Measurements from ENCODE around the gene PHF20.
"Not testable (repeated sequence)": the region's sequence is repeated elsewhere in the genome, so short reads cannot be mapped to it uniquely, and the experiment has no call there.

Gene PHF20

DNA sequence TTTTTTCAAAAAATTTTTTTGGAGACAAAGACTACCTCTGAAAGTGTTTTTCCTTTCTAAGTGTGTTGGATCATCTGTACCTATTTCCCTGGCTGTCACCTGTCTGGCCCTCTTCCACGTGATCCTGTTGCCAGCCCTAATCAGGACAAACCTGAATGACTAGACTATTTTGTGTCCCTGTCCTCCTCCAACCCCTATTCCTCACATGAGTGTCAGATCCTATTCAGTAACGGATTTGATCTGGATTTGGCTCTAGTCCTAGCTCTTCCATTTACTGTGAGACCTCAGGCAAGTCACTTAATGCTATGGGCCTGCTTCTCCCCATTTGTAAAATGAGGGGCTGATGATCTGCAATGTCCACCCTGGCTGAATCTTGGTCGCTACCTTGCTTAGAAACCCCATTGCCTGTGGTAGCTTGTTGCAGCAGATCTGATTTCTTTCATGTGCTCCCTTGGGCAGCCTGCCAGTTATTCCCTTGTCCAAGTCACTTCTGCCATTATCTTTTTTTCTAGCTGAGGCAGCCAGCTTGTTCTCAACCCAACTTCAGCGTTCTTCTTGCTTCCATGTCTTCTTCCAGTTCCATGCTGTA is 4.8 kb downstream of the PHF20 start:
- no peak for DNase-seq (ENCODE audit: low read depth)

DNA sequence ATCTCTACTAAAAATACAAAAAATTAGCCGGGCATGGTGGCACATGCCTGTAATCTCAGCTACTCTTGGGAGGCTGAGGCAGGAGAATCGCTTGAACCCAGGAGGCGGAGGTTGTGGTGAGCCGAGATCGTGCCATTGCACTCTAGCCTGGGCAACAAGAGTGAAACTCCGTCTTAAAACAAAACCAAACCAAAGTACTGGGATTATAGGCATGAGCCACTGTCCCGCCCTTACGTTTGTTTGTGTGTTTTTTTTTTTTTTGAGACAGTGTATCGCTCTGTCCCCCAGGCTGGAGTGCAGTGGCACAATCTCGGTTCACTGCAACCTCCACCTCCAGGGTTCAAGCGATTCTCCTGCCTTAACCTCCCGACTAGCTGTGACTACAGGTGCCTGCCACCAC is 12.0 kb downstream of the PHF20 start:
- DNase-seq (ENCODE audit: low read depth): not testable (repeated sequence)

DNA sequence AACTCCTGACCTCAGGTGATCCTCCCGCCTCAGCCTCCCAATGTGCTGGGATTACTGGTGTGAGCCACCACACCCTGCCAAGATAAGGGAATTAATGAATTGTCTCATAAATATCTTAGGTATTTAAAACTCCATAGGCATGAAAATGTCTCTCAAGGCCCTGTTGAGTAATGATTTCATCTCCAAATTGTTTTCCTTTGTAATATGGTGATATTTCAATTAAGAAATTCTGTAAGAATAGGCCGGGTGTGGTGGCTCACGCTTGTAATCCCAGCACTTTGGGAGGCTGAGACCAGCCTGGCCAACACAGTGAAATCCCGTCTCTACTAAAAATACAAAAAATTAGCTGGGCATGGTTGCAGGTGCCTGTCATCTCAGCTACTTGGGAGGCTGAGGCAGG is 13.7 kb downstream of the PHF20 start:
- not testable (repeated sequence) for DNase-seq (ENCODE audit: low read depth)

DNA sequence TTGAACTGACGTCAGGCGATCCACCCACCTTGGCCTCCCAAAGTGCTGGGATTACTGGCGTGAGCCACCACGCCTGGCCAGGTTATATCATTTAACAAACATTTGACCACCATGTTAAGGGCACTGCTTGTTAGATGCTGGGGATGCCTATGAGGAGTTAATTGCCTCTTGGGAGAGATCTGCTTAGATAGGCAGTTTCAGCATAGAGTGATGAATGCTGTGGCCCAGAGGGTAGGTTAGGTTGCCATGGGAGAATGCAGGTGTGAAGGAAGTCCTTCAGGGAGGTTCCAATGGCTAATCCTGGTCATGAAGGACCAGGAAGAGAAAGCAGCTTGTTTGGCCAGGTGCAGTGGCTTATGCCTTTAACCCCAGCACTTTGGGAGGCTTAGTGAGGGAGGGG is 17.0 kb downstream of the PHF20 start:
- no peak for DNase-seq (ENCODE audit: low read depth)

DNA sequence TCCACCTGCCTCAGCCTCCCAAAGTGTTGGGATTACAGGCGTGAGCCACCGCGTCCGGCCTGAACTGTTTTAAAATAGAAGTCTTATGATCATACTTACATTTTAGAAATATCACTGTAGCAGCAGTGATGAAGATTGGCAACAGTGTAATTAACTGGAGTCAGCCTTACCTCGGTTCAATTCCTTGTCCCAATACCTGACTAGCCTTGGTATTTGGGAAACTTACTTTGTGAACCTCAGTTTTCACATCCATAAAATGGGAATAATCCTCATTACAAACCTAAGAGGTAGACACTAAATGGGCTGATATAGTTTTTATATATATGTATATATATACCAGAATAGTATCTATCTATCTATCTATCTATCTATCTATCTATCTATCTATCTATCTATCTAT is 19.3 kb downstream of the PHF20 start:
- DNase-seq (ENCODE audit: low read depth): no peak

DNA sequence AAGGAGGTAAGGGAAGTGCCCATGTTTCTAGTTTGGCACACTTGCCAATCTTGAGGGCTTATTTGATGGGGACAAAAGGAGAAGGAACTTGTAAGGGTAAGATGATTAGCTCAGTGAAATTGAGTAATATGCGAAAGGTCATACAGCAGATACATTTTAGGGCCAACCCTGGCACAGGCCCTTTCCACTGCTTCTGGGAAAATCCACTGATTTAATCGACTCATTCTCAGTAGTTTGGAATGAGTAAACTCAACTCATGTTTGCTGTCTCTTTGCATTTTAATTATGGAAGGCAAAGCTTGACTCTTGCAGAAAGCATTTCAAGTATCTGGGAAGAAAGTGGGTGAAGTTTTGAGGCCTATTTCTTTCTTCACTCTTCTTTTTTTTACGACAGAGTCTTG is 20.0 kb downstream of the PHF20 start:
- no peak for DNase-seq (ENCODE audit: low read depth)

DNA sequence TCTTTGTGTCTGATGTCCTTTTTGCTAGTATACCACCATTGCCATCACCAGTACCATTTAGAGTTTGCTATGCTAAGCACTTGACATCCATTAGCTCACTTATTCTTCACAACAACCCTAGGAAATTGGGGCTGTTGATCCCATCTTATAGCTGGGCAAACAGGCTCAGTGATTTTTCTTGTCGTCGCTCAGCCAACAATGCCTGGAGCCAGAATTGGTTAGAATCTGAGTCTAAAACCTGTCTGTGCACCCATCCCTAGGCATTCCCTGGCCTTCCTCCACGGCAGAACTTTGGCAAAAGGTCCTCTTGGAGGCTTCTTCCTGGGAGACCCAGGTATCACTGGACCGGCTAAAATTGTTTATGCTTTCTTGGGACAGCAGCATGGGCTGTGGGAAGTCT is 20.9 kb downstream of the PHF20 start:
- no peak for DNase-seq (ENCODE audit: low read depth)

DNA sequence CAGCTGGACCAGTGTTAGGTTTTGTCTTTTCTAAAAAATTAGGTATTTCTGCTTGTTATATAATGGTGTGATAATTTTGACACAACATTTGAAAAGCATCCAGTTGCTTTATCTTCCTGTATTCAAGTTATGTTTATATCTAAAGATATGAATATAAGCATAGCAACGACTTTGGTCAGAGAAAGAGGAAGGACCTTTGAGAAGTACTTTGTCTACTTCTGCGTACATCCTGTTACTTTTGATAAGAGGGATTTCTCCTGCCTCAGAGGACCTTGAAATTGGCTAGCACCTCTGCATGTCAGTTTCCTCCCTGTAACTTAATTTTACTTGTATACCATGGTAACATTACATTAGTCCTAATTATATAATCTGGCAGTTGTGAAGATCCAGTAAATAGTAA is 24.8 kb downstream of the PHF20 start:
- DNase-seq (ENCODE audit: low read depth): no peak

DNA sequence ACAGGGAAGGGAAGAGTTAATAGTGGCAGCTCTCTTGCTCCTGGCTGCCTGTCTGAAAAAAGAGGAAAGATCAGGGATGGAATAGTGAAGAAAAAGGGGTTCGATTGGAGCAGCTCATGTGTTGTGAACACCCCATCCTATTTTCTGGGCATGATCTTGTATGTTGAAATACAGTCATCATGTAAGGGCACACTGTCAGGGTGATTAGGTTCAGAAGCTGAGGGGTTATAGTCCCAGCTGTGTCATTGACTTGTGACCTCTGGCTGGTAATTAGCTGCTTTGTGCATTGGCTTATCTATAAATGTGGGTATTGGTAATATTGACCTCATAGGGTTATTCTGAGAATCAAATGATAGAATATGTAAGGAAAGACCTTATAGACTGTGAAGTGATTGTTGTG is 30.1 kb downstream of the PHF20 start:
- DNase-seq (ENCODE audit: low read depth): no peak

DNA sequence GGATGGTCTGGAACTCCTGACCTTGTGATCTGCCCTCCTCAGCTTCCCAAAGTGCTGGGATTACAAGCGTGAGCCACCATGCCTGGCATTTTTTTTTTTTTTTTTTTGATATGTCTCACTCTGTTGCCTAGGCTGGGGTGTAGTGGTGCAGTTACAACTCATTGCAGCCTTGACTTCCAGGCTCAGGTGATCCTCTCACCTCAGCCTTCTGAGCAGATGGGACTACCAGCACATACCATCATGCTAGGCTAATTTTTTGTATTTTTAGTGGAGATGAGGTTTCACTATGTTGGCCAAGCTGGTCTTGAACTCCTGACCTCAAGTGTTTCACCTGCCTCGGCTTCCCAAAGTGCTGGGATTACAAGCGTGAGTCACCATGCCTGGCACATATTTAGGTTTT is 34.3 kb downstream of the PHF20 start:
- DNase-seq (ENCODE audit: low read depth): no peak

DNA sequence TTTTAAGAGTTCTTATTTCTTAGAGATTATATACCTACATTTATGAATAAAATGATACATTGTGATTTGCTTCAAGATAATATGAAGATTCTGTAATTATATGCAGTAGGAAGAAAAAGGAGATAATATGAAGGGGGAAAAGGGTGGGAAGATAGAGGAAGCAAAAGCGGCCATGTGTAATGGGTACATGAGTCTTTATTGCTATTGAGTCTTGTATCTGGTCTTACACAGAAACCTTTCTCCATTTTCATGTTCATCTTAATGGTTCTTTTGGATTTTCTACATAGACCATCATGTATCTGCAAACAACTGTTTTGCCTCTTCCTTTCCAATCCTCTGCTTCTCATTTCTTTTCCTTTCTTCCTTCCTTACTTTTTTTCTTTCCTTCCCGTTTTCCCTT is 36.1 kb downstream of the PHF20 start:
- DNase-seq (ENCODE audit: low read depth): no peak

DNA sequence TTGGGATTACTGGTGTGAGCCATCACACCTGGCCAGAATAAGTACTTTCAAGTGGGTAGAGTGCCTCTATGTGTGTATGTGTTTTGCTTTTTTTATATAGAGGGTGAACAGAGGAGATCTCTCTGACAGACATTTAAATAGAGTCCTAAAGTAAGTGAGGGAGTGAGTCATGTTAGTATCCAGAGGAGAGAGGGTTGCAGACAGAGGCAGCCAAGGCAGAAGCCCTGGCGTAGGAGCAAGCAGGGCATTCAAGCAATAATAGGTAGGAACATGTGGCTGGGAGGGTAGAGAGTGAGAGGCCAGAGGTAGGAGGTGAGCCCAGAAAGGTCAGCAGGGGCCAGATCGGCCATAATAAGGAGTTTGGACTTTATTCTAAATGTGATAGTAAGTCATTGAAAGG is 48.9 kb downstream of the PHF20 start:
- no peak for DNase-seq (ENCODE audit: low read depth)

DNA sequence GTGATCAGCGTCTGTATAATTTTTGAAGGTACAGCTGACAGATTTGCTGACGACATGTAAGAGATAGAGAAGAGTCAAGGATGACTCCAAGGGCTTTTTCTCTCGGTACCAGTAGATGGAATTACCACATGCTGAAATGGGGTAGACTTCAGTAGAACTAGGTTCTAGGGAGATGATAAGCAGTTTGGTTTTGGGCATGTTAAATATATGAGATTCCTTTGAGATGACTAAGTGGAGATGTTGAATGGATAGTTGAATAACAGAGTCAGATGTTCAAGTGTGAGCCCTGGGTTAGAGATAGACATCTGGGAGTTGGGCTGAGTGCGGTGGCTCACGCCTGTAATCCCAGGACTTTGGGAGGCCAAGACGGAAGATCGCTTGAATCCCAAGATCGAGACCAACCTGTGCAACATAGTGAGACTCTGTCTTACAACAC is 50.0 kb downstream of the PHF20 start:
- no peak for DNase-seq (ENCODE audit: low read depth)

DNA sequence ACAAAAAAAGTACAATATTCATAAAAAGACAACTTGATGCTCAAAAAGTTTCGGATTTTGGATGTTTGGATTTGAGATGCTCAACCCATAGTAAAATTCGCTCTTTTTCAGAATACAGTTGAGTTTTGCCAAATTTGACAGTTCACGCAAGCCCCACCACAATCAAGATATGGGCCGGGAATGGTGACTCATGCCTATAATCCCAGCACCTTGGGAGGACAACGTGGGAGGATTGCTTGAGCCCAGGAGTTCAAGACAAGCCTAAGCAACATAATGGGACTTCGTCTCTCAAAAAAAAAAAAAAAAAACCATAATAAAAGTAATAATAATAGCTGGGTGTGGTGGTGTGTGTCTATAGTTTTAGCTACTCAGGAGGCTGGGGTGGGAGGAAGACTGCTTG is 51.3 kb downstream of the PHF20 start:
- no peak for DNase-seq (ENCODE audit: low read depth)

DNA sequence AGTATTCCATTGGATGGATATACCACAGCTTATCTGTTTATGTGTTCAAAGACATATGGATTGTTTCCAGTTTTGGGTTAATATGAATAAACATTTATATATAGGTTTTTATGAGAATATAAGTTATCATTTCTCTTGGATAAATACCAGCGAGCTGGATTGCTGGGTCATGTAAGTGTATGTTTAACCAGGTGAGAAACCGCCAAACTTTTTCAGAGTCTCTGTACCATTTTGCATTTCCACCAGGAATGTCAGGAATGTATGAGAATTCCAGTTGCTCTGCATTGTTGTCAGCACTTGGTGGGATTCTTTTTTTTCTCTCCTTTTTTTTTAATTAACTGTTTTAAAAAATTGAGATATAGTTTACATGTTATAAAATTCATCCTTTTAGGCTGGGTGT is 52.1 kb downstream of the PHF20 start:
- no peak for DNase-seq (ENCODE audit: low read depth)

DNA sequence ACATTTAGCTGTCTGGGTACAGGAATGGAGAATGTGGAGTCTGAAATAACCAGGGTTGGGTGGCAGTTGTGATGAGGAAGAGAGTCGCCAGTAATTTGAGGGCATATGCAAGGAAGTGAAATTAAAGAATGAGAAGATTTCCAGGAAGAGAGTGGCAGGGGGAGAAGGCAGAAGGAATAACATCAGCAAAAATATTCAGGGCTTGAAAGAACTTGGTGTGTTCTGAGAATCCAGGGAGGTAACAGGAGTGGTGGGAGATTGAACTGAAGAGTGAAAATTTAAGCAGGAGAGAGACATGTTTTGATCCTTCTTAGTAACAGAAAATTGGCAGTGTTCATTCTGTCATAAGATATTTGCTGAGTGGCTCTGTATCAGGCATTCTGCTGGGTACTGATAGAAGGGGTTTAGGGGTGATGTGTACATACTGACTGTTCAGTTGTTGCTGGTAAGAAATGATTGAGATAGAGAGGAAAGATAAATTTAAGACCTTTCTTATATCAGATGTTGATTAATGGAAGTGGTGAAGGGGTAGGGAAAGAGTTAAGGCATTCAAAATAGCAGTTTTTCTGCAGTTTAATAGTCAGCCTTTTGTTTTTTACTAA is 54.7 kb downstream of the PHF20 start:
- DNase-seq (ENCODE audit: low read depth): no peak

DNA sequence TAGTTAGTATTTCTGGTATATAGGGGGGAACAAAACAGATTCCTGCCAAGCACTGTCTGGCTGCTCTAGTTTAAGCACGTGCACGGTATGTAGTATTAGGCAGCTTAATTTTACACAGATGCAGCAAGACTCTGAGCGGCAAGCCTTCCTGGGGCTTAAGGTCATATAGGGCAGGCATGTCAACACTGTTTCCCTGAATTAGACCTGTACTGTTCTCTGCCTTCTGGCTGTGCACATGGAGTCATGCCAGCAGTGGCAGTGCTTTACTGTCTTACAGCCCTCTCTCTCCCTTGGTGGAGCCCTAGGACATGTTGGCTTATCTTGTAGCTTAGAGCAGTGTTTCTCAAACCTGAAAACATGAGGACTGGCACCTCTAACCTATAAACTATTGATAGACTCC is 56.6 kb downstream of the PHF20 start:
- DNase-seq (ENCODE audit: low read depth): no peak

DNA sequence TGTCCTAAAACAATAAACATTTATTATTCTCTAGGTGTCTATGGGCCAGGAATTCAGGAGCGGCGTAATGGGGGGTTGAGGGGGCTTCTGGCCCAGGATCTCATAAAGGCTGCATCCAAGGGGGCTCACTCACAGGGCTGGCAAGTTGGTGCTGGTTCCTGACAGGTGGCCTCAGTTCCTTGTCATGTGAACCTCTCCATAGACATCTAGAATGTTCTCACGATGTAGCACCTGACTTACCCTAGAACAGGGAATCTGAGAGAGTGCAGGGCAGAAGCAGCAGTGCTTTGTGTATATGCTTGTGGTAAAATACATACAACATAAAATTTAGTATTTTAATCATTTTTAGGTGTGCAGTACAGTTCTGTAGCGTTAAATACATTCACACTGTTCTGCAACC is 57.1 kb downstream of the PHF20 start:
- DNase-seq (ENCODE audit: low read depth): no peak

DNA sequence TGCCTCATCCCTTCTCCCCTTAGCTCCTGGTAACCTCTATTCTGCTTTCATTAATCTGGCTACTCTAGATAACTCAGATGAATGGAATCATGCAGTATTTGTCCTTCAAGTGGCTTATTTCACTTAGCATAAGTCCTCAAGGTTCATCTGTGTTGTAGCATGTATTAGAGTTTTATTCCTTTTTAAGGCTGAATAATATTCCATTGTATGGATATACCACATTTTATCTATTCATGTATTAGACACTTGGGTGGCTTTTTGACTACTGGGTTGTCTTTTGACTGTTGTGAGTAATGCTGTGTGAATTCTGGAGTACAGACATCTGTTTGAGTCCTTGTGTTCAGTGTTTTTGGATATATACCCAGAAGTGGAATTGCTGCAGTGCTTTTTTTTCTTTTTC is 58.4 kb downstream of the PHF20 start:
- no peak for DNase-seq (ENCODE audit: low read depth)

DNA sequence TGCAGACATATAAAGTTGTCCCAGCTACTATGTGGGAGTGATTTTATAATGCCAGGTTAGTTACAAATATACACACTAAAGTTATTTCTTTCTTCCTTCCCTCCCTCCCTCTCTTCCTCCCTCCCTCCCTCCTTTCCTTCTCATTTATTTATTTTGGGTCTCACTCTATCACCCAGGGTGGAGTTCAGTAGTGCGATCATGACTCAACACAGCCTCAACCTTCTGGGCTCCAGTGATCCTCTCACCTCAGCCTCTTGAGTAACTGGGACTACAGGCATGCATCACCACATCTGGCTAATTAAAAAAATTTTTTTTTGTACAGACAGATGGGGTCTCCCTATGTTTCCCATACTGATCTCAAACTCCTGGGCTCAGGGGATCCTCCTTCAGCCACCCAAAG is 59.2 kb downstream of the PHF20 start:
- DNase-seq (ENCODE audit: low read depth): no peak

DNA sequence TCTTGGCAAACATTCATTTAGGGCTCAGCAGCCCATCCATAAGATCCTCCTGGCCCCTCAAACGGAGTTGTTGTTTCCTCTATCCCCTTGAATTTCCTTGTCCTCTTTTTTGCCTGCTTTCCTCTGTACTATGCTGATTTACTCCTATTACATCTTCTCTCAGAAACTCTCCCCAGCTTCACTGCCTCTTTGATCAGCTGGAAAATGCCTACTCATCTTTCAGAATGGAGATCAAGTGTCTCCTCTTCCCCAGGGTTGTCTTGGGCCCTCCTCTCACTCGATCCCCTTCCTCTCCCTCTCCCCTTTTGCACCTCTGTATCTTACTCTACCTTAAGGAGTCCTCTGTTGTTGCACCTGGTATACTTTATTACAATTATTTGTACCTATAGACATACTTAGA is 60.2 kb downstream of the PHF20 start:
- DNase-seq (ENCODE audit: low read depth): no peak

DNA sequence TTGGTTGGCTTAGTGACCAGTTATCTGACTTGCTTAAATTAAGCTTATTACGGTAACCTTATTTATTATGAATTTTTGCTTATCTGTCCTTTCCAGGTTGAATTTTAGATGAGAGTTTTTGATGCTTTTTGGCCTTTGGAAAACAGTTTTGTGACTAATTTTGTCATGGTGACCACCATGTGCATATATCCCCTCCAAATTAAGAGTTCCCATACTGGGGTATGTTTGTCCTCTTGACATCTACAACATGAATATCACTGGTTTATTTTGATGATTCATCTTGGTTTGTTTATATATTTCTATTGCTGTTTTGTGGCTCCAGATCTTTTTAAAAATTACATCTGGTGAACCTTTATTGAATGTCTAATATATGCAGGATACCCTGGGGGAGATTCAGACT is 61.4 kb downstream of the PHF20 start:
- no peak for DNase-seq (ENCODE audit: low read depth)

DNA sequence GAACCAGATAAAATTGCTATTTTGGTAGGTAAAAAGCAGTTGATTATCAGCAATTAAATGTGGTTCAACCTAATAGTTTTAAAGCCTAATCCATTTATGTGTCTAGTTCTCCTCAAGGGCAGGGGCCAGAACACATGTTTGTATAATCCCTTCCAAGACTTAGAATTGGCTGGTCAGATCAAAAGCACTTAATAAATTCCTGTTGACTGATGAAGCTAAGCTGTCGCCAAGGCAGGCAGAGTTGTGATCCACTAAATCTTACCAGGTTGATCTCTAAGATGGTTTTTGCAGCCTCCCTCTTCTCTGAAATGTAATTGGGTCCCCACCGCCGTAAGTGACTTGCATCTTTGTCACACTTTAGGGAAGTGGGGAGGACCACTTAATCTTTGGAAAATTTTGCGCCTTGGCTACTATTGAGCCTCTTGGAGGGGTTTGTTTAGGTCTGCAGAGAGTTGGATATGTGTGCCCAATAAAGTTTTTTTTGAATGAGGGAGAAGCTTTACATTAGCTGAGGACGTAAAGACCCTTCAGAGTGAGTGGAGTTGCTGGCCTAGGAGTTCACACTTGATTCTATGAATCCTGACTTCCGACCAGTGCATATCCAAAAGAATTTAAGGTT is 65.9 kb downstream of the PHF20 start:
- no peak for DNase-seq (ENCODE audit: low read depth)

DNA sequence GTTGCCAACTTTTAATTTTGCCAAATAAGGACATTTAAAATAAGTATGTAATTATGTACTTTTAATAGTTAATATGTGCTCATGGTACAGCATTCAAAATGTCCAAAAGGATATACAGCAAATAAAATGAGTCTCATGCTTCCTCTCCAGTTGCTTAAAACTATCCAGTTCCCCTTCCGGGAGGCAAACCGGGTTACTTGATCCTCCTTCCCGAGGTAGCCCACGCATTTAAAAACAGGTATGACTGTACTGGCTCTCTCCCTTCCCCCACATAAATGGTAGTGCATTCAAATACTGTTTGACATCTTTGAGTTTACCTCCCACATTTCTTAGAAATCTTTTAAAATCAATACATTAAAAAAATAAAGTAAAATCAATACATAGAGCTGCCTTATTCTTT is 66.4 kb downstream of the PHF20 start:
- DNase-seq (ENCODE audit: low read depth): no peak

Measured in activated T-helper 1 cell treated with Interleukin-2 at 50 U/mL for 16 hours (primary cell).